HL-60 (cell line): ENCODE results near the gene NEK7.

Experiments used
- CTCF ChIP-seq: IDR thresholded peaks from one replicate; pipeline ENCODE4 v1.5.1; 2011; ENCODE audit warnings: low read length, control low read depth, inconsistent platforms; ENCODE audit not compliant: insufficient read depth
- GABPA ChIP-seq: IDR thresholded peaks from 2 replicates; pipeline ENCODE4 v1.6.1; 2012; ENCODE audit warnings: low read depth
- POLR2AphosphoS5 ChIP-seq: IDR thresholded peaks from 2 replicates; pipeline ENCODE4 v1.6.1; 2012; ENCODE audit warnings: low read depth
- REST ChIP-seq: IDR thresholded peaks from 2 replicates; pipeline ENCODE4 v1.6.1; 2012; ENCODE audit warnings: low read depth; ENCODE audit not compliant: insufficient replicate concordance
- SPI1 ChIP-seq: IDR thresholded peaks from 2 replicates; pipeline ENCODE4 v1.6.1; 2012; ENCODE audit warnings: low read depth, mild to moderate bottlenecking, borderline replicate concordance

GRCh38 chr1:198255784-198256183, 99.0 kb downstream of the NEK7 start:
- TF ChIP-seq CTCF (no peak), POLR2AphosphoS5 (no peak), REST (no peak), SPI1 (no peak), GABPA (no peak)
